ENCODE results near the gene NDC80.

DNA sequence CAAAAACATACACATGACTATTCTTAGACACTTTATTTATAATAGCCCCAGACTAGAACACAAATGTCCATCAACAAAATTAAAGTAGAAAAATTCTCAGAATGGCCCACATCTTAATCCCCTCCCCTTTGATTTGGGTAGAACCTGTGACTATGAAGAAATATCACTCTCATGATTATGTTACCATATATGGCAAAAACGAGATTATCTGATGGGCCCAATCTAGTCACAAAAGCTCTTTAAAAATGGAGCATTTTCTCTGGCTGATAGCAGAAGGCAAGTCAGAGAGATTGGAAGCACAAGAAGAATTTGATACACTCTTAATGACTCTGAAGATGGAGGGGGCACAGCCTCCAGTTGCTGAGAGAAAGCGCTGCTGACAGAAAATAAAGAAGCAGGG lies 39.6 kb upstream of the NDC80 start:
- TF ChIP-seq, protein P1, sequence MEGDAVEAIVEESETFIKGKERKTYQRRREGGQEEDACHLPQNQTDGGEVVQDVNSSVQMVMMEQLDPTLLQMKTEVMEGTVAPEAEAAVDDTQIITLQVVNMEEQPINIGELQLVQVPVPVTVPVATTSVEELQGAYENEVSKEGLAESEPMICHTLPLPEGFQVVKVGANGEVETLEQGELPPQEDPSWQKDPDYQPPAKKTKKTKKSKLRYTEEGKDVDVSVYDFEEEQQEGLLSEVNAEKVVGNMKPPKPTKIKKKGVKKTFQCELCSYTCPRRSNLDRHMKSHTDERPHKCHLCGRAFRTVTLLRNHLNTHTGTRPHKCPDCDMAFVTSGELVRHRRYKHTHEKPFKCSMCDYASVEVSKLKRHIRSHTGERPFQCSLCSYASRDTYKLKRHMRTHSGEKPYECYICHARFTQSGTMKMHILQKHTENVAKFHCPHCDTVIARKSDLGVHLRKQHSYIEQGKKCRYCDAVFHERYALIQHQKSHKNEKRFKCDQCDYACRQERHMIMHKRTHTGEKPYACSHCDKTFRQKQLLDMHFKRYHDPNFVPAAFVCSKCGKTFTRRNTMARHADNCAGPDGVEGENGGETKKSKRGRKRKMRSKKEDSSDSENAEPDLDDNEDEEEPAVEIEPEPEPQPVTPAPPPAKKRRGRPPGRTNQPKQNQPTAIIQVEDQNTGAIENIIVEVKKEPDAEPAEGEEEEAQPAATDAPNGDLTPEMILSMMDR (conservative IDR thresholded peaks at IDR 0.05): no peak
- no peak for TF ChIP-seq ZFX (IDR thresholded peaks at IDR 0.05)
